Neutrophil (primary cell): Measurements from ENCODE around the gene OR6C1.
"Not testable (repeated sequence)": the region's sequence is repeated elsewhere in the genome, so short reads cannot be mapped to it uniquely, and the experiment has no call there.

Experiments
- H3K27ac ChIP-seq: fragments of 200-600 bp; sonication (generic); 2 replicates; pipeline ENCODE4 v1.5.1; 2016; ENCODE audit warnings: mild to moderate bottlenecking, moderate library complexity
- H3K27me3 ChIP-seq: fragments of 200-600 bp; sonication (generic); 2 replicates; pipeline ENCODE4 v1.6.0; 2016; ENCODE audit warnings: mild to moderate bottlenecking
- H3K36me3 ChIP-seq: fragments of 200-600 bp; sonication (generic); 2 replicates; pipeline ENCODE4 v1.5.1; 2017
- H3K4me1 ChIP-seq, 2 experiments: fragments of 200-600 bp in 1 of 2; sonication (generic) in 1 of 2; 1 replicate in 1 of 2; 2 replicates in 1 of 2; pipeline versions ENCODE4 v1.5.1 to v1.6.1; 2013 to 2016; ENCODE audit warnings: low read depth in 1 of 2, low read length in 1 of 2, mild to moderate bottlenecking in 1 of 2, moderate library complexity in 1 of 2; ENCODE audit not compliant: control insufficient read depth in 1 of 2, insufficient read depth in 1 of 2
- H3K4me3 ChIP-seq, 2 experiments: fragments of 200-600 bp in 1 of 2; sonication (generic) in 1 of 2; 1 replicate in 1 of 2; 2 replicates in 1 of 2; pipeline ENCODE4 v1.5.1; 2013 to 2016; ENCODE audit warnings: low read depth in 1 of 2, low read length in 1 of 2, mild to moderate bottlenecking in 1 of 2, moderate library complexity in 1 of 2
- H3K9me3 ChIP-seq: fragments of 200-600 bp; sonication (generic); 2 replicates; pipeline ENCODE4 v1.5.1; 2016
- CTCF ChIP-seq: fragments of 200-600 bp; sonication (generic); IDR thresholded peaks from 2 replicates; pipeline ENCODE4 v1.5.1; 2016; ENCODE audit warnings: antibody characterized with exemption

Gene OR6C1

GRCh38 chr12:55314043-55314442, at the start of gene OR6C1:
TSS of gene OR6C1 (plus strand) at chr12:55314343. CDS start at chr12:55320600, 6,257 bp downstream.
- H3K4me3 ChIP-seq: no peak within 1 kb of the TSS
- H3K9me3 ChIP-seq: no peaks in the 10 kb centered on the region
- H3K36me3 ChIP-seq: no peaks in the 10 kb centered on the region
- H3K27me3 ChIP-seq: no peaks in the 10 kb centered on the region
- TF ChIP-seq CTCF: no peak
- H3K27ac ChIP-seq: no peak within 1 kb of the TSS
- H3K4me1 ChIP-seq: no peaks in the 10 kb centered on the region

- peaks cover 16% of the 10 kb centered on the region for H3K27me3 ChIP-seq
- no peak overlapping the region for H3K4me3 ChIP-seq
- no peaks in the 10 kb centered on the region for H3K36me3 ChIP-seq
- H3K9me3 ChIP-seq: no peaks in the 10 kb centered on the region
- H3K4me1 ChIP-seq: no peaks in the 10 kb centered on the region
- no peak for TF ChIP-seq CTCF
- H3K27ac ChIP-seq: no peak overlapping the region
These were observed 33.2 kb upstream of the OR6C1 start for GRCh38 chr12:55280991-55281390.

GRCh38 chr12:55289999-55290398, 24.1 kb upstream of the OR6C1 start:
- H3K4me1 ChIP-seq: no peaks in the 10 kb centered on the region
- H3K4me3 ChIP-seq: no peak overlapping the region
- H3K9me3 ChIP-seq: no peaks in the 10 kb centered on the region
- no peak for TF ChIP-seq CTCF
- H3K36me3 ChIP-seq: no peaks in the 10 kb centered on the region
- no peaks in the 10 kb centered on the region for H3K27me3 ChIP-seq
- H3K27ac ChIP-seq: no peak overlapping the region

GRCh38 chr12:55296469-55296868, 17.7 kb upstream of the OR6C1 start, which contains the start of gene OR6C6:
TSS of gene OR6C6 (minus strand) at chr12:55296569. CDS start at chr12:55295232, 1,337 bp downstream.
- Histone ChIP-seq H3K36me3 (no peaks in the 10 kb centered on the region), H3K4me1 (no peaks in the 10 kb centered on the region), H3K27me3 (no peaks in the 10 kb centered on the region), H3K4me3 (no peak within 1 kb of the TSS), H3K9me3 (no peaks in the 10 kb centered on the region), H3K27ac (no peak within 1 kb of the TSS)
- TF ChIP-seq CTCF: no peak

- Histone ChIP-seq H3K27ac (no peak overlapping the region), H3K27me3 (no peaks in the 10 kb centered on the region), H3K4me1 (no peaks in the 10 kb centered on the region), H3K4me3 (no peak overlapping the region), H3K36me3 (no peaks in the 10 kb centered on the region), H3K9me3 (no peaks in the 10 kb centered on the region)
- no peak for TF ChIP-seq CTCF
These were observed 6.1 kb downstream of the OR6C1 start for GRCh38 chr12:55320201-55320600.

- H3K4me1 ChIP-seq, H3K27ac ChIP-seq, H3K27me3 ChIP-seq, H3K36me3 ChIP-seq, H3K4me3 ChIP-seq, H3K9me3 ChIP-seq: not testable (repeated sequence)
These were observed 11.7 kb downstream of the OR6C1 start for GRCh38 chr12:55325801-55326200.
